Subcutaneous adipose tissue (tissue), 4 donors: ENCODE data around the gene CLIC6. TPM values are rescaled to one million over a fixed set of nuclear protein-coding genes. Genes with fewer than 3 reads are reported as not detected.

Source experiments
- total RNA-seq, 4 donors: library from RNA; depleted of rRNA; stranded (reverse); fragments of >200 nt; gene quantifications; one replicate each; pipeline ENCODE4 v1.1.0, GENCODE V29; 2016
- TF ChIP-seq, protein P1 (sequence below): fragments of 450-650 bp; IDR thresholded peaks from one replicate; pipeline ENCODE4 v1.5.1; 2016; ENCODE audit warnings: low read depth, mild to moderate bottlenecking, control low read depth, antibody characterized with exemption, moderate library complexity

The CLIC6 gene
- 10 to 100 TPM; 10.4 to 37.7 (median 20.3) TPM for total RNA-seq

DNA sequence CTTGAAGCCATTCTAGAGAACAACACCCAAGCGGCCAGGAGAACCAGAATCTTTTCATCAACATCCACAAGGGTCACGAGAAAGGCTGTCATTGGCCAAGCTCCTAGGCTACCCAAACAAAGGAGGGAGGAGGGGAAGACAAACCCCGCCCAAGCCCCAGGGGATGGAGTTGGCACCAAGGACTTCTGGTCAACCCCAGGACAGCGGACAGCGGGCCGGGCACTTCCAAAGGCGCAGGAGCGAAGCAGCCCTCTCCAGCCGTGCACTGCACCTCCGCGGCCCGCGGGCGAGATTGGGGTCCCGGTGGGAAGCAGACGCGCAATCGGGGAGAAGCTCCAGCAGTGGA, at the start of gene CLIC6:
CLIC6 (plus strand) TSS at position 192 of the 346 bp plus-strand sequence. CDS start 395 bp downstream, outside the sequence.
- TF ChIP-seq, protein P1, sequence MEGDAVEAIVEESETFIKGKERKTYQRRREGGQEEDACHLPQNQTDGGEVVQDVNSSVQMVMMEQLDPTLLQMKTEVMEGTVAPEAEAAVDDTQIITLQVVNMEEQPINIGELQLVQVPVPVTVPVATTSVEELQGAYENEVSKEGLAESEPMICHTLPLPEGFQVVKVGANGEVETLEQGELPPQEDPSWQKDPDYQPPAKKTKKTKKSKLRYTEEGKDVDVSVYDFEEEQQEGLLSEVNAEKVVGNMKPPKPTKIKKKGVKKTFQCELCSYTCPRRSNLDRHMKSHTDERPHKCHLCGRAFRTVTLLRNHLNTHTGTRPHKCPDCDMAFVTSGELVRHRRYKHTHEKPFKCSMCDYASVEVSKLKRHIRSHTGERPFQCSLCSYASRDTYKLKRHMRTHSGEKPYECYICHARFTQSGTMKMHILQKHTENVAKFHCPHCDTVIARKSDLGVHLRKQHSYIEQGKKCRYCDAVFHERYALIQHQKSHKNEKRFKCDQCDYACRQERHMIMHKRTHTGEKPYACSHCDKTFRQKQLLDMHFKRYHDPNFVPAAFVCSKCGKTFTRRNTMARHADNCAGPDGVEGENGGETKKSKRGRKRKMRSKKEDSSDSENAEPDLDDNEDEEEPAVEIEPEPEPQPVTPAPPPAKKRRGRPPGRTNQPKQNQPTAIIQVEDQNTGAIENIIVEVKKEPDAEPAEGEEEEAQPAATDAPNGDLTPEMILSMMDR, result no peak

DNA sequence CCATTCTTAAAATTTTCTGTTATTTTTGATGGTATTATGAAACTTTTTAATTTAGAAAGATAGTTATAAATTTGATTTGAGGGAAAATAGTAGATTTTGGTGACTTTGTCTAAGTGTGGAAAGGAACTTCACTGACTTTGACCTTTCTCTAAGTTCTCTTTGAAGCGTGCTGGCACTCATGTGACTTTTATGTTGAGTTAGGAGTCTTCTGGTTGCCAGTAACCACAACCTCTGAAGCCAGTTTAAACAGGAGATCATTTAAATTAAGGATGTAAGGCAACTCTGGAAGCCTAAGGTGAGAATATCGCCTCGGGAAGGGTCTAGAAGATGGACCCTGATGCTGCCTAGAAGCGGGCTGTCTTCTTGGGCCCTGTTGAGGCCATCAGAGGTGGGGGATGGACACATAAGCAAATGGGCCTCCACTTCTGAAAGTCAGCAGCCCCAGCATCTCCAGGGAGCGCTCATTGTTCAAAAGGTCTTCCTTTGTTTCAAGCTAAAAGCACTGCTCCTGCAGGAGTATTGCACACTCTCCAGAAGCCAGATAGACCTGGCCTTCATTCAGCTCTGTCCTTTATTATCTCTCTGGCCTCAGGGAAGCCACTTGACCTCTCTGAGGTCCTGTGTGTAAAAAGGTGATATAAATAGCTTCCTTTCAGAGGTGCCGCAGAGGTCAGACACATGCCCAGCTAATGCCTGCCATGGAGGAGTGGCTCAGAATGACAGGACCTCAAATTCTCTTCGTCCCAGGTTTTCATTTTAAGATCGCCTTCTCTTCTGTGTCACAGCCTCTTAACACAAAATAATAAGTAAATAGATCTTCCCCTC, 48.7 kb upstream of the CLIC6 start:
- TF ChIP-seq, protein P1, result no peak

DNA sequence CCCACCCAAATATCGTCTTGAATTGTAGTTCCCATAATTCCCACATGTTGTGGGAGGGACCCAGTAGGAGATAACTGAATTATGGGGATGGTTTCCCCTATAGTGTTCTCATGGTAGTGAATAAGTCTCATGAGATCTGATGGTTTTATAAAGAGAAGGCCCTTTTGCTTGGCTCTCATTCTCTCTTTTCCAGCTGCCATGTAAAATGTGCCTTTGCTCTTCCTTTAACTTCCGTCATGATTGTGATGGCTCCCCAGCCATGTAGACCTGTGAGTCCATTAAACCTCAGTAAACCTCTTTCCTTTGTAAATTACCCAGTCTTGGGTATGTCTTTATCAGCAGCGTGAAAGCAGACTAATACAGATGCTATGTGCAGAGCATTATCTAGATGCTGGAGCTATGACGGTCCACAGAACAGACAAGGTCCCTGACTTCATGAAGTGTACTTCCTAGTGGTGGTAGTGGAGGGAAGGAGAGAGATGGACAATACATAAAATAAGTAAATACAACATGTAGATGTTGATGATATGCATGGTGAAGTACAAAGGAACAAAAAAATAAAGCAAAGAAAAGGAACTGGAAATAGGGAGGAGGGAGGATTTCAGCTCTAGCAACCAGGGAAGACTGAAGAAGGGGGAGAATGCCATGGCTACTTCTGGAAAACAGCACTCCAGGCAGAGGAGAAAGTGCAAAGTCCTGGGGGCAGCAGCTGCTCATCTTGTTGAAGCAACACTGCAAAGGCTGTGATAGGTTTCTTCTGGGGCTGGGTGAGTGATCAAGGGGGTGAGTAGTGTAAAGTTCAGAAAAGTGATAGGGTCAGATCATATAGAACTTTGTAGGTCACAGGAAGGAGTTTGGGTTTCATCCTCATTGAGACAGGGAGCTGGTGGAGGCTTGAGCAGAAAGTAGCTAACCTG, 47.1 kb upstream of the CLIC6 start:
- TF ChIP-seq, protein P1, result no peak

DNA sequence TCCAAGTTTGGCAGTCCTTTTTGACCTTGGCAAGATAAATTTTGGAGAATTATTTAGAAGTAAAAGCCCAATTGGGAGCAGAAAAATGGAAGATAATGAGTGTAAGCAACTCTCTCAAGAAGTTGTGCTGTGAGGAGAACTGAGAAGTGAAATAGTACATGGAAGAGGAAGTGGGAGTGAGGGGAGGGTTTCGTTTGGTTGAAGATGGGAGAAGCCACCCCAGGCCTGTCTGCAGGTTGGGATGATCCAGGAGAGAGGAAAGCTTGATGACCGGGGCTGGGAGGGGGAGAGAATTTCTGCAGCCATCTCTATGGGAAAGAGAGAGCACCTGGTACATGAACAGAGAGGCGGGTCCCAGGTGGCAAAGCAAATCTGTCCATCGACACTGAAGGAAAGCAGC, 45.3 kb upstream of the CLIC6 start:
- TF ChIP-seq, protein P1, result no peak

DNA sequence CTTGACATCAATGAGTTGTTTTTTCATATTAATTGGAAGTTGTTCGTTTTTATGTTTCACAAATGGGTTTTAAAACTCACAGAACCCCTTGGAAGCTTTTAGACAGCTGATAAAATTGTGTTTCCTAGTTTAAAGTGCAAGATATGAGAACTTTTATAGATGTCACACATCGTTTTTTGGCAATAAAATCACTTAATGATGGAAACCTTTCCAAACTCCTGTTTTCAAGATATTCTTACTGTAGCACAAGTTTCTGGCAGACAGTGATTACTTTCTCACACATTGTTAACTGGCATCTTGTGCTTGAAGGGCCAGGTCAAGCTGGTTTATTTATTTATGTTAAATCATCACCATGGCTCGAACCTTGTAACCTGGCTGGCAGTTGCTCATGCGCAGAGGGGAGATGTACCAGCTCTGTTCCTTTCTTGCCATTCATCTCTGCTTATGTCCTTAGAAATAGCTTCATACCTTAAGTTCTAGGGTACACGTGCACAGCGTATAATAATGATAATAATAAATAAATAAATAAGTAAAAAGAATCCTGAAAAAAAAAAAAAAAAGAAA, 43.7 kb upstream of the CLIC6 start:
- TF ChIP-seq, protein P1, result no peak

DNA sequence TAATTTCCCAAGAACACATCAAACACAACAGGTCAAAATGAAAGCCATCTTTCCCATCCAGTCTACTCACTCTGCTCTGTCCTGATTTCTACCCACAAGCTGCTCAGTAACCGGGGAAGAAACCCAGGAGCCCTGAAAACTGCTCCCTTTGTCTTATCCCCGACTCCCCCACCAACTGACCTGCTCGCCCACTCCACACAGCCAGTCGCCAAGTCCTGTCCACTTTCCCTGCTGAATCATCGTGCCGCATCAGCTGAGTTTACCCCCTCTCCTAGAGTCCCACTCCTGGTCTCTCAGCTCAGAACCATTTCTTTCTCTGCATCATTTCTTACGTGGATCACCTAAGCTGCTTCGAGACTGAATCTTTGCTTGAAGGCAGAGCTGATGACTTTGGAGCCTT, 42.7 kb upstream of the CLIC6 start:
- TF ChIP-seq, protein P1, result no peak
